GM23338 (cell line): ENCODE data around the gene GSG1L. TPM values are rescaled to one million over a fixed set of nuclear protein-coding genes. Genes with fewer than 3 reads are reported as not detected.

ENCODE experiments used
- ATAC-seq: fragments of 200-7000 bp; cut with Tn5 transposase; 3 replicates; pipeline ENCODE4 v1.9.1; 2020
- DNase-seq: peaks from one replicate; pipeline ENCODE4 v3.0.0-alpha.2; 2015; ENCODE audit warnings: low spot score
- H2AFZ ChIP-seq: fragments of 200-600 bp; sonication (generic); 2 replicates; pipeline ENCODE4 v1.8.0; 2016; ENCODE audit warnings: antibody characterized with exemption, mild to moderate bottlenecking, moderate library complexity
- H3F3A ChIP-seq: fragments of 200-600 bp; sonication (generic); replicated peaks from 2 replicates; pipeline ENCODE4 v1.8.0; 2017; ENCODE audit warnings: antibody characterized with exemption, mixed run types, low read depth
- H3K27ac ChIP-seq: fragments of 200-600 bp; sonication (generic); 2 replicates; pipeline ENCODE4 v1.6.1; 2016; ENCODE audit warnings: low read depth
- H3K27me3 ChIP-seq: fragments of 200-600 bp; sonication (generic); 2 replicates; pipeline ENCODE4 v1.8.0; 2016; ENCODE audit warnings: mild to moderate bottlenecking, mixed run types, moderate library complexity; ENCODE audit not compliant: insufficient read depth
- H3K36me3 ChIP-seq: fragments of 200-600 bp; sonication (generic); 2 replicates; pipeline ENCODE4 v1.8.0; 2016; ENCODE audit warnings: mild to moderate bottlenecking; ENCODE audit not compliant: insufficient read depth
- H3K4me1 ChIP-seq: fragments of 200-600 bp; sonication (generic); 2 replicates; pipeline ENCODE4 v1.8.0; 2016; ENCODE audit warnings: mild to moderate bottlenecking, moderate library complexity; ENCODE audit not compliant: insufficient read depth
- H3K4me2 ChIP-seq: fragments of 200-600 bp; sonication (generic); 2 replicates; pipeline ENCODE4 v1.7.1; 2017; ENCODE audit warnings: mixed run types
- H3K4me3 ChIP-seq: fragments of 200-600 bp; sonication (generic); 2 replicates; pipeline ENCODE4 v1.6.1; 2016; ENCODE audit warnings: mixed run types
- H3K79me2 ChIP-seq: fragments of 200-600 bp; sonication (generic); replicated peaks from 2 replicates; pipeline ENCODE4 v1.8.0; 2017; ENCODE audit warnings: mild to moderate bottlenecking; ENCODE audit not compliant: insufficient read depth
- H3K9me2 ChIP-seq: fragments of 200-600 bp; sonication (generic); 2 replicates; pipeline ENCODE4 v1.8.0; 2017; ENCODE audit not compliant: insufficient read depth
- H4K20me1 ChIP-seq: fragments of 200-600 bp; sonication (generic); replicated peaks from 2 replicates; pipeline ENCODE4 v1.8.0; 2017; ENCODE audit warnings: mild to moderate bottlenecking; ENCODE audit not compliant: insufficient read depth
- H3K27ac Mint-ChIP-seq: 2 replicates; pipeline ENCODE4 v1.8.0; 2020; ENCODE audit warnings: inconsistent platforms, mild to moderate bottlenecking, moderate library complexity, mixed read lengths
- H3K27me3 Mint-ChIP-seq: 3 replicates; pipeline ENCODE4 v1.8.0; 2022; ENCODE audit warnings: low read depth, mild to moderate bottlenecking, moderate library complexity, mixed read lengths, inconsistent platforms; ENCODE audit not compliant: insufficient read depth, poor library complexity
- H3K36me3 Mint-ChIP-seq: 3 replicates; pipeline ENCODE4 v1.8.0; 2021; ENCODE audit warnings: low read depth, mild to moderate bottlenecking, inconsistent platforms, moderate library complexity, mixed read lengths
- H3K4me1 Mint-ChIP-seq: 3 replicates; pipeline ENCODE4 v1.8.0; 2020; ENCODE audit warnings: mild to moderate bottlenecking, inconsistent platforms, mixed read lengths
- H3K4me3 Mint-ChIP-seq: 3 replicates; pipeline ENCODE4 v1.8.0; 2021; ENCODE audit warnings: moderate library complexity, mild to moderate bottlenecking, inconsistent platforms, mixed read lengths
- H3K9me3 Mint-ChIP-seq: 3 replicates; pipeline ENCODE4 v1.8.0; 2020; ENCODE audit warnings: moderate library complexity, mild to moderate bottlenecking, inconsistent platforms, mixed read lengths
- CREB1 ChIP-seq: fragments of 250-450 bp; sonication (Bioruptor Pico); IDR thresholded peaks from 2 replicates; pipeline ENCODE4 v1.5.0; 2020; ENCODE audit warnings: low read depth, mild to moderate bottlenecking, moderate library complexity
- EZH2 ChIP-seq: fragments of 200-600 bp; sonication (generic); IDR thresholded peaks from one replicate; pipeline ENCODE4 v1.8.0; 2017; ENCODE audit warnings: antibody characterized with exemption, mild to moderate bottlenecking, low read depth; ENCODE audit not compliant: unreplicated experiment
- EZH2phosphoT487 ChIP-seq: fragments of 200-600 bp; sonication (generic); IDR thresholded peaks from one replicate; pipeline ENCODE4 v1.8.1; 2018; ENCODE audit warnings: antibody characterized with exemption; ENCODE audit not compliant: unreplicated experiment
- NANOG ChIP-seq: IDR thresholded peaks from 2 replicates; pipeline ENCODE4 v1.6.1; 2016; ENCODE audit warnings: antibody characterized with exemption, borderline replicate concordance
- POLR2AphosphoS5 ChIP-seq: IDR thresholded peaks from 2 replicates; pipeline ENCODE4 v1.6.1; 2016; ENCODE audit warnings: antibody characterized with exemption, low read depth
- ZNF114 ChIP-seq: fragments of 250-450 bp; sonication (Bioruptor Pico); IDR thresholded peaks from 2 replicates; pipeline ENCODE4 v1.5.0; 2020; ENCODE audit warnings: mild to moderate bottlenecking, moderate library complexity
- polyA plus RNA-seq: library from polyadenylated mRNA; unstranded; fragments of >200 nt; fragmentation: Nextera tagmentation; extraction: Ambion mirVana; gene quantifications from 2 replicates; pipeline ENCODE4 v1.2.1, GENCODE V29; 2016
- total RNA-seq: library from RNA; depleted of rRNA; stranded (reverse); fragments of >200 nt; shearing (Covaris generic); gene quantifications from 2 replicates; pipeline ENCODE4 v1.2.3, GENCODE V29; 2014
- TF ChIP-seq, protein P1 (sequence below): IDR thresholded peaks from 2 replicates; pipeline ENCODE4 v1.6.1; 2016; ENCODE audit warnings: antibody characterized with exemption
- TF ChIP-seq, protein P2 (sequence below): IDR thresholded peaks from one replicate; pipeline ENCODE4 v1.6.1; 2018; ENCODE audit warnings: antibody characterized with exemption; ENCODE audit not compliant: unreplicated experiment
- TF ChIP-seq, protein P3 (sequence below), 2 experiments: fragments of 200-600 bp in 1 of 2; sonication (generic) in 1 of 2; conservative IDR thresholded peaks; 2 replicates each; pipeline versions ENCODE4 v1.5.1 to v1.6.1; 2016 to 2017; ENCODE audit warnings: antibody characterized with exemption in 2 of 2, low read depth in 2 of 2, mild to moderate bottlenecking in 2 of 2, moderate library complexity in 1 of 2

The GSG1L gene
- total and polyA plus RNA-seq, 2 experiments from 2014 or later: 0.36 to 0.63 TPM

DNA sequence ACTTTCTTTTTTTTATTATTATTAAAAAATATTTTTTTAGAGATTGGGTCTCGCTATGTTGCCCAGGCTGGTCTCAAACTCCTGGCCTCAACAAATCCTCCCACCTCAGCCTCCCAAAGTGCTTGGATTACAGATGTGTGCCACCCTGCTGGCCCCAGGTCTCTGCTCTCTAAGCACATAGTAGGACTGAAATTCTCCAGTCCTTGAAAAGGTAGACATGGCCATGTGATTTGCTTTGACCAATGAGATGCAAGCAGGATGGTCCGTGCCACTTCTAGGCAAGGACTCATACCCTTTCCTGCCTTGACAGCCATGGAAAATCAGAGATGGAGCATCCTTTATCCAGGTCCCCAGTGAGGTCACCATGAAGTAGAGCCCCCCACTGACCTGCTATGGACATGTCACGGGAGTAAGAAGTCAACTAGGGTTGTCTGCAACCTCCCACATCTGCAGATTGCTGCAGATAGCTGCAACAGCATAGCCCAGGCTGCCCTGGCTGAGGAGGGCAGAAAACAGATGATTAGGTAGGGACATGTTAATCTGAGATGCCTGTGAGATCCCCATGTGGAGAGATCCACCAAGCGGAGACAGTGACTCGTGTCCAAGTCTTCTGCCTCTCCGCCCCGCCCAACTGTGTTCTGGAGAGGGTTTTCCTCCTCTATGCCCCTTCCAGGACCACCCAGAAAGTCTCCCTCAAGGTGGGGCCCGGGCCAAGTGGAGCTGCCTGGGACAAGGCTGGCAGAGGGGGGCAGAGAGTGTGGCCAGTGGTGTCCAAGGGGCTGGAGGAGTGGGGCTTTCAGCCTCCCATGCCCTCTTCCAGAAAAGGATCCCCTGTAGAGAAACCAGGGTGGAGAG lies 11.0 kb downstream of the GSG1L start:
- no peaks in the 10 kb centered on the region for H3F3A ChIP-seq
- H2AFZ ChIP-seq: no peak overlapping the region
- no peaks in the 10 kb centered on the region for H3K79me2 ChIP-seq
- Mint-ChIP-seq H3K36me3 (no peaks in the 10 kb centered on the region), H3K27ac (no peak overlapping the region), H3K27me3 (peaks cover 2% of the 10 kb centered on the region), H3K4me1 (peaks cover 4% of the 10 kb centered on the region; the same call in 2 of the 3 replicates), H3K9me3 (no peaks in the 10 kb centered on the region; the same call in 2 of the 3 replicates), H3K4me3 (no peak overlapping the region)
- no peaks in the 10 kb centered on the region for H3K36me3 ChIP-seq
- no peaks in the 10 kb centered on the region for H3K4me1 ChIP-seq
- H3K27ac ChIP-seq: no peak overlapping the region
- ATAC-seq (no peak), DNase-seq (no peak)
- no peak overlapping the region for H3K4me2 ChIP-seq
- H3K9me2 ChIP-seq: 0 out of 2 replicates have a peak, but pooled peaks cover 3% of the 10 kb centered on the region
- H3K27me3 ChIP-seq: no peaks in the 10 kb centered on the region
- no peak for TF ChIP-seq ZNF114 (CRISPR knock-in tag)
- no peak for TF ChIP-seq EZH2
- H4K20me1 ChIP-seq: no peaks in the 10 kb centered on the region
- H3K4me3 ChIP-seq: no peak overlapping the region

DNA sequence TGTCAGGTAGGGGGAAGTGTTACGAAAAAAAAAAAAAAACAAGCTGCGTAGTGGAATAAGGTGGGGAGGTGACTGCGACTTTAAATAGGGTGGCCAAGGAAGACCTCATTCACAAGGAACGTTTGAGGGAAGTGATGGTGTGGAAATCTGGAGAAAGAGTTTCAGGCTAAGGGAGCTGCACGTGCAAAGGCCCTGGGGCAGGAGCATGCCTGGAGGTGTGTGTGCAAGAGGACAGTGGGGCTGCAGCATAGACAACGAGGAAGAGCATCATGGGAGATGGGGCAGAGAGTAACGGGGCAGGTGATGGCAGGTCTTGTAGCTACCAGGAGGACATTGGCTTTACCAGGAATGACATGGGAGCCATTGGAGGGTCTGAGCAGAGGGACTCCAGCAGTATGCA lies 12.0 kb downstream of the GSG1L start:
- Mint-ChIP-seq H3K27me3 (peaks cover 2% of the 10 kb centered on the region), H3K36me3 (no peaks in the 10 kb centered on the region), H3K4me3 (no peak overlapping the region), H3K4me1 (peaks cover 4% of the 10 kb centered on the region; the same call in 2 of the 3 replicates), H3K27ac (no peak overlapping the region), H3K9me3 (no peaks in the 10 kb centered on the region; the same call in 2 of the 3 replicates)
- H3K4me1 ChIP-seq: no peaks in the 10 kb centered on the region
- H2AFZ ChIP-seq: no peak overlapping the region
- H3K9me2 ChIP-seq: 0 out of 2 replicates have a peak, but pooled peaks cover 3% of the 10 kb centered on the region
- H3K27ac ChIP-seq: no peak overlapping the region
- no peaks in the 10 kb centered on the region for H3K36me3 ChIP-seq
- DNase-seq (no peak), ATAC-seq (no peak)
- H3K27me3 ChIP-seq: no peaks in the 10 kb centered on the region
- no peak overlapping the region for H3K4me2 ChIP-seq
- H3K79me2 ChIP-seq: no peaks in the 10 kb centered on the region
- H3K4me3 ChIP-seq: no peak overlapping the region
- no peaks in the 10 kb centered on the region for H3F3A ChIP-seq
- H4K20me1 ChIP-seq: no peaks in the 10 kb centered on the region
- TF ChIP-seq EZH2phosphoT487 (no peak), POLR2AphosphoS5 (no peak), EZH2 (no peak), CREB1 (no peak), NANOG (no peak), ZNF114 (CRISPR knock-in tag) (no peak)
- TF ChIP-seq, protein P1, sequence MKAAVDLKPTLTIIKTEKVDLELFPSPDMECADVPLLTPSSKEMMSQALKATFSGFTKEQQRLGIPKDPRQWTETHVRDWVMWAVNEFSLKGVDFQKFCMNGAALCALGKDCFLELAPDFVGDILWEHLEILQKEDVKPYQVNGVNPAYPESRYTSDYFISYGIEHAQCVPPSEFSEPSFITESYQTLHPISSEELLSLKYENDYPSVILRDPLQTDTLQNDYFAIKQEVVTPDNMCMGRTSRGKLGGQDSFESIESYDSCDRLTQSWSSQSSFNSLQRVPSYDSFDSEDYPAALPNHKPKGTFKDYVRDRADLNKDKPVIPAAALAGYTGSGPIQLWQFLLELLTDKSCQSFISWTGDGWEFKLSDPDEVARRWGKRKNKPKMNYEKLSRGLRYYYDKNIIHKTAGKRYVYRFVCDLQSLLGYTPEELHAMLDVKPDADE: no peak
- TF ChIP-seq, protein P2, sequence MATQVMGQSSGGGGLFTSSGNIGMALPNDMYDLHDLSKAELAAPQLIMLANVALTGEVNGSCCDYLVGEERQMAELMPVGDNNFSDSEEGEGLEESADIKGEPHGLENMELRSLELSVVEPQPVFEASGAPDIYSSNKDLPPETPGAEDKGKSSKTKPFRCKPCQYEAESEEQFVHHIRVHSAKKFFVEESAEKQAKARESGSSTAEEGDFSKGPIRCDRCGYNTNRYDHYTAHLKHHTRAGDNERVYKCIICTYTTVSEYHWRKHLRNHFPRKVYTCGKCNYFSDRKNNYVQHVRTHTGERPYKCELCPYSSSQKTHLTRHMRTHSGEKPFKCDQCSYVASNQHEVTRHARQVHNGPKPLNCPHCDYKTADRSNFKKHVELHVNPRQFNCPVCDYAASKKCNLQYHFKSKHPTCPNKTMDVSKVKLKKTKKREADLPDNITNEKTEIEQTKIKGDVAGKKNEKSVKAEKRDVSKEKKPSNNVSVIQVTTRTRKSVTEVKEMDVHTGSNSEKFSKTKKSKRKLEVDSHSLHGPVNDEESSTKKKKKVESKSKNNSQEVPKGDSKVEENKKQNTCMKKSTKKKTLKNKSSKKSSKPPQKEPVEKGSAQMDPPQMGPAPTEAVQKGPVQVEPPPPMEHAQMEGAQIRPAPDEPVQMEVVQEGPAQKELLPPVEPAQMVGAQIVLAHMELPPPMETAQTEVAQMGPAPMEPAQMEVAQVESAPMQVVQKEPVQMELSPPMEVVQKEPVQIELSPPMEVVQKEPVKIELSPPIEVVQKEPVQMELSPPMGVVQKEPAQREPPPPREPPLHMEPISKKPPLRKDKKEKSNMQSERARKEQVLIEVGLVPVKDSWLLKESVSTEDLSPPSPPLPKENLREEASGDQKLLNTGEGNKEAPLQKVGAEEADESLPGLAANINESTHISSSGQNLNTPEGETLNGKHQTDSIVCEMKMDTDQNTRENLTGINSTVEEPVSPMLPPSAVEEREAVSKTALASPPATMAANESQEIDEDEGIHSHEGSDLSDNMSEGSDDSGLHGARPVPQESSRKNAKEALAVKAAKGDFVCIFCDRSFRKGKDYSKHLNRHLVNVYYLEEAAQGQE: no peak
- TF ChIP-seq, protein P3, sequence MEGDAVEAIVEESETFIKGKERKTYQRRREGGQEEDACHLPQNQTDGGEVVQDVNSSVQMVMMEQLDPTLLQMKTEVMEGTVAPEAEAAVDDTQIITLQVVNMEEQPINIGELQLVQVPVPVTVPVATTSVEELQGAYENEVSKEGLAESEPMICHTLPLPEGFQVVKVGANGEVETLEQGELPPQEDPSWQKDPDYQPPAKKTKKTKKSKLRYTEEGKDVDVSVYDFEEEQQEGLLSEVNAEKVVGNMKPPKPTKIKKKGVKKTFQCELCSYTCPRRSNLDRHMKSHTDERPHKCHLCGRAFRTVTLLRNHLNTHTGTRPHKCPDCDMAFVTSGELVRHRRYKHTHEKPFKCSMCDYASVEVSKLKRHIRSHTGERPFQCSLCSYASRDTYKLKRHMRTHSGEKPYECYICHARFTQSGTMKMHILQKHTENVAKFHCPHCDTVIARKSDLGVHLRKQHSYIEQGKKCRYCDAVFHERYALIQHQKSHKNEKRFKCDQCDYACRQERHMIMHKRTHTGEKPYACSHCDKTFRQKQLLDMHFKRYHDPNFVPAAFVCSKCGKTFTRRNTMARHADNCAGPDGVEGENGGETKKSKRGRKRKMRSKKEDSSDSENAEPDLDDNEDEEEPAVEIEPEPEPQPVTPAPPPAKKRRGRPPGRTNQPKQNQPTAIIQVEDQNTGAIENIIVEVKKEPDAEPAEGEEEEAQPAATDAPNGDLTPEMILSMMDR (conservative IDR thresholded peaks at IDR 0.05; ENCODE audit: low read depth in 2 of 2): no peak
